ENCODE measurements around the gene VPS35L. TPM values are rescaled to one million over a fixed set of nuclear protein-coding genes. Genes with fewer than 3 reads are reported as not detected.
"Not testable (repeated sequence)": the region's sequence is repeated elsewhere in the genome, so short reads cannot be mapped to it uniquely, and the experiment has no call there.

The VPS35L gene
- total RNA-seq, 1 donor from 2014 or later = 30.8 TPM

GRCh38 chr16:19540241-19540970, 15.1 kb upstream of the VPS35L start:
- DNase-seq (ENCODE audit: low read depth) = no peak

- no peak for DNase-seq (ENCODE audit: low read depth)
Observed at GRCh38 chr16:19542138-19542821, 13.2 kb upstream of the VPS35L start.

GRCh38 chr16:19543278-19543996, 12.1 kb upstream of the VPS35L start:
- not testable (repeated sequence) for DNase-seq (ENCODE audit: low read depth)

- no peak for DNase-seq (ENCODE audit: low read depth)
Observed at GRCh38 chr16:19548144-19548543, 7.4 kb upstream of the VPS35L start.

GRCh38 chr16:19549673-19550072, 5.8 kb upstream of the VPS35L start:
- DNase-seq (ENCODE audit: low read depth) = no peak

GRCh38 chr16:19555938-19556771, 652 bp downstream of the VPS35L start:
- DNase-seq (ENCODE audit: low read depth) = peak; percentile 56

- DNase-seq (ENCODE audit: low read depth) = peak; percentile 65
Observed at GRCh38 chr16:19559242-19559910, 3.9 kb downstream of the VPS35L start.

GRCh38 chr16:19560078-19560477, 4.6 kb downstream of the VPS35L start:
- DNase-seq (ENCODE audit: low read depth) = no peak

- DNase-seq (ENCODE audit: low read depth) = no peak
Observed at GRCh38 chr16:19563377-19563776, 7.9 kb downstream of the VPS35L start.

- no peak for DNase-seq (ENCODE audit: low read depth)
Observed at GRCh38 chr16:19566362-19566761, 10.9 kb downstream of the VPS35L start.

- DNase-seq (ENCODE audit: low read depth) = no peak
Observed at GRCh38 chr16:19567560-19567959, 12.1 kb downstream of the VPS35L start.

- no peak for DNase-seq (ENCODE audit: low read depth)
Observed at GRCh38 chr16:19573997-19574396, 18.5 kb downstream of the VPS35L start.

GRCh38 chr16:19574615-19575014, 19.1 kb downstream of the VPS35L start:
- no peak for DNase-seq (ENCODE audit: low read depth)

GRCh38 chr16:19578378-19578971, 23.0 kb downstream of the VPS35L start:
- DNase-seq (ENCODE audit: low read depth) = no peak

GRCh38 chr16:19582050-19582831, 26.7 kb downstream of the VPS35L start:
- no peak for DNase-seq (ENCODE audit: low read depth)

- DNase-seq (ENCODE audit: low read depth) = peak; percentile 63
Observed at GRCh38 chr16:19583665-19584300, 28.3 kb downstream of the VPS35L start.

- DNase-seq (ENCODE audit: low read depth) = no peak
Observed at GRCh38 chr16:19588661-19589060, 33.2 kb downstream of the VPS35L start.

GRCh38 chr16:19589106-19589505, 33.6 kb downstream of the VPS35L start:
- no peak for DNase-seq (ENCODE audit: low read depth)

- DNase-seq (ENCODE audit: low read depth) = peak; percentile 17
Observed at GRCh38 chr16:19589771-19590302, 34.3 kb downstream of the VPS35L start.

Data from myocyte (in vitro differentiated cells).